ENCODE results near the gene MIPOL1. TPM values are rescaled to one million over a fixed set of nuclear protein-coding genes. Genes with fewer than 3 reads are reported as not detected.
"Not testable (repeated sequence)": the region's sequence is repeated elsewhere in the genome, so short reads cannot be mapped to it uniquely, and the experiment has no call there.

The MIPOL1 gene
- total and polyA plus RNA-seq, 4 donors: 0.51 to 6.6 (median 1.9) TPM

- H3K27me3 ChIP-seq (ENCODE audit: control insufficient read depth in 4 of 4, insufficient read depth in 4 of 4, low read length in 3 of 4); H3K9ac ChIP-seq (ENCODE audit: low read depth in 1 of 2, low read length in 2 of 2); H3K4me3 ChIP-seq (ENCODE audit: low read depth in 1 of 3, low read length in 3 of 3); DNase-seq (ENCODE audit: low spot score); H3K4me1 ChIP-seq (ENCODE audit: control insufficient read depth in 4 of 4, insufficient read depth in 4 of 4, low read length in 3 of 4); H3K27ac ChIP-seq (ENCODE audit: low read depth in 1 of 2, low read length in 2 of 2); H3K9me3 ChIP-seq (ENCODE audit: control insufficient read depth in 4 of 4, low read length in 3 of 4); H3K36me3 ChIP-seq (ENCODE audit: control insufficient read depth in 4 of 4, insufficient read depth in 3 of 4, low read depth in 1 of 4, low read length in 3 of 4): not testable (repeated sequence)
- 91% methylated on average over 30 of the region's 33 CpGs for WGBS
Measured at GRCh38 chr14:37555596-37555995, 357.9 kb downstream of the MIPOL1 start.

- Histone ChIP-seq H3K9me3 (ENCODE audit: control insufficient read depth in 4 of 4, low read length in 3 of 4) (no peaks in the 10 kb centered on the region), H3K9ac (ENCODE audit: low read depth in 1 of 2, low read length in 2 of 2) (no peak overlapping the region), H3K27me3 (ENCODE audit: control insufficient read depth in 4 of 4, insufficient read depth in 4 of 4, low read length in 3 of 4) (no peaks in the 10 kb centered on the region), H3K36me3 (ENCODE audit: control insufficient read depth in 4 of 4, insufficient read depth in 3 of 4, low read depth in 1 of 4, low read length in 3 of 4) (no peaks in the 10 kb centered on the region), H3K27ac (ENCODE audit: low read depth in 1 of 2, low read length in 2 of 2) (no peak overlapping the region), H3K4me3 (ENCODE audit: low read depth in 1 of 3, low read length in 3 of 3) (no peak overlapping the region), H3K4me1 (ENCODE audit: control insufficient read depth in 4 of 4, insufficient read depth in 4 of 4, low read length in 3 of 4) (peaks cover 5 to 12% (median 7%) of the 10 kb centered on the region in 4 donors)
- 67% methylated on average over 4 of the region's 4 CpGs for WGBS
- TF ChIP-seq HNF4A (conservative IDR thresholded peaks at IDR 0.05) (no peak), CTCF (IDR thresholded peaks at IDR 0.05; ENCODE audit: low read depth, low read length, missing input control) (no peak), HNF4G (IDR thresholded peaks at IDR 0.05) (no peak), FOXA1 (IDR thresholded peaks at IDR 0.05) (no peak), GABPA (IDR thresholded peaks at IDR 0.05 in 1 of 2, conservative IDR thresholded peaks at IDR 0.05 in 1 of 2) (no peak), REST (IDR thresholded peaks at IDR 0.05) (no peak), RAD21 (IDR thresholded peaks at IDR 0.05) (no peak)
- DNase-seq (ENCODE audit: low spot score): no peak
Measured at GRCh38 chr14:37558740-37559139, 361.0 kb downstream of the MIPOL1 start.

GRCh38 chr14:37559386-37559785 lies 361.6 kb downstream of the MIPOL1 start:
- Histone ChIP-seq H3K4me1 (ENCODE audit: control insufficient read depth in 4 of 4, insufficient read depth in 4 of 4, low read length in 3 of 4) (peaks cover 2 to 14% (median 9%) of the 10 kb centered on the region in 4 donors), H3K9ac (ENCODE audit: low read depth in 1 of 2, low read length in 2 of 2) (no peak overlapping the region), H3K9me3 (ENCODE audit: control insufficient read depth in 4 of 4, low read length in 3 of 4) (no peaks in the 10 kb centered on the region), H3K27me3 (ENCODE audit: control insufficient read depth in 4 of 4, insufficient read depth in 4 of 4, low read length in 3 of 4) (no peaks in the 10 kb centered on the region), H3K36me3 (ENCODE audit: control insufficient read depth in 4 of 4, insufficient read depth in 3 of 4, low read depth in 1 of 4, low read length in 3 of 4) (no peaks in the 10 kb centered on the region), H3K4me3 (ENCODE audit: low read depth in 1 of 3, low read length in 3 of 3) (no peak overlapping the region), H3K27ac (ENCODE audit: low read depth in 1 of 2, low read length in 2 of 2) (no peak overlapping the region)
- 93% methylated on average over 6 of the region's 6 CpGs for WGBS
- DNase-seq (ENCODE audit: low spot score): no peak
- TF ChIP-seq SP1 (IDR thresholded peaks at IDR 0.05) (no peak), HNF4A (conservative IDR thresholded peaks at IDR 0.05) (no peak), YY1 (IDR thresholded peaks at IDR 0.05) (no peak), GABPA (IDR thresholded peaks at IDR 0.05 in 1 of 2, conservative IDR thresholded peaks at IDR 0.05 in 1 of 2) (no peak), RXRA (IDR thresholded peaks at IDR 0.05) (no peak), FOXA2 (IDR thresholded peaks at IDR 0.05) (no peak), RAD21 (IDR thresholded peaks at IDR 0.05) (no peak), MAX (IDR thresholded peaks at IDR 0.05) (no peak), ZBTB33 (IDR thresholded peaks at IDR 0.05) (no peak), EGR1 (IDR thresholded peaks at IDR 0.05; ENCODE audit: low read depth in 2 of 2) (no peak), REST (IDR thresholded peaks at IDR 0.05) (no peak), ATF3 (IDR thresholded peaks at IDR 0.05) (no peak), JUND (IDR thresholded peaks at IDR 0.05) (no peak), HNF4G (IDR thresholded peaks at IDR 0.05) (no peak), NR2F2 (IDR thresholded peaks at IDR 0.05) (no peak), TAF1 (conservative IDR thresholded peaks at IDR 0.05) (no peak)
